ENCODE data around the gene EEFSEC. TPM values are rescaled to one million over a fixed set of nuclear protein-coding genes. Genes with fewer than 3 reads are reported as not detected.
A peak's percentile ranks its signal among the peaks of the same experiment; 100 is the strongest.

Gene EEFSEC
- total and polyA plus RNA-seq, 2 experiments from 2014 or later: 10.1 to 16.2 TPM

DNA sequence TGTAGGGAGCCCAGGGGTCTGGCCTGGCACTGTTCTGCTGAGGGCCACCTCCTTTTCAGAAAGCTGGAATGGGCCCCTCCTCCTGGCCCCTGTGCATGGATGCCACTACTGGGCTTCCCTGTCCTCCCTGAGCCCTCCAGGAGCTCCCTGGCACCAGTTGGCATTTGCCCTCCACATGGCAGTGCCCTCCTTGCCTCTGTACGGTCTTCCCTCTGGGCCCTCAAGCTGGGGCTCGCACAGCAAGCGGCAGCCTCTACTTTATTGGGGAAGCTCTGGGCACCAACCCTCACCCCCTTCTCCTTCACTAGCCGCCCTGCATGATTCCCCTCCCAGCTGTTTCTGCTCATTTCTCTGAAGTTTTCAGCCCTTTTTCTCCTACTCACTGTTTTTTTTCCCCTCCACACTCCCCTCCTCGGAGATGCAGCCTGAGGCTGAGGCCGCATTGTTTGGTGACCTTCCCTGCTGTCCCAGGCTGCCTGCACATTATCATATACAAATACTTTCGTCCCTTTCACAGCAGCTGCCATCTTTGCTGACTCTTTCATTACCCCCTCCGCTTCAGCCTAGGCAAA, 127.3 kb downstream of the EEFSEC start (continued):
- TF ChIP-seq, protein P1, sequence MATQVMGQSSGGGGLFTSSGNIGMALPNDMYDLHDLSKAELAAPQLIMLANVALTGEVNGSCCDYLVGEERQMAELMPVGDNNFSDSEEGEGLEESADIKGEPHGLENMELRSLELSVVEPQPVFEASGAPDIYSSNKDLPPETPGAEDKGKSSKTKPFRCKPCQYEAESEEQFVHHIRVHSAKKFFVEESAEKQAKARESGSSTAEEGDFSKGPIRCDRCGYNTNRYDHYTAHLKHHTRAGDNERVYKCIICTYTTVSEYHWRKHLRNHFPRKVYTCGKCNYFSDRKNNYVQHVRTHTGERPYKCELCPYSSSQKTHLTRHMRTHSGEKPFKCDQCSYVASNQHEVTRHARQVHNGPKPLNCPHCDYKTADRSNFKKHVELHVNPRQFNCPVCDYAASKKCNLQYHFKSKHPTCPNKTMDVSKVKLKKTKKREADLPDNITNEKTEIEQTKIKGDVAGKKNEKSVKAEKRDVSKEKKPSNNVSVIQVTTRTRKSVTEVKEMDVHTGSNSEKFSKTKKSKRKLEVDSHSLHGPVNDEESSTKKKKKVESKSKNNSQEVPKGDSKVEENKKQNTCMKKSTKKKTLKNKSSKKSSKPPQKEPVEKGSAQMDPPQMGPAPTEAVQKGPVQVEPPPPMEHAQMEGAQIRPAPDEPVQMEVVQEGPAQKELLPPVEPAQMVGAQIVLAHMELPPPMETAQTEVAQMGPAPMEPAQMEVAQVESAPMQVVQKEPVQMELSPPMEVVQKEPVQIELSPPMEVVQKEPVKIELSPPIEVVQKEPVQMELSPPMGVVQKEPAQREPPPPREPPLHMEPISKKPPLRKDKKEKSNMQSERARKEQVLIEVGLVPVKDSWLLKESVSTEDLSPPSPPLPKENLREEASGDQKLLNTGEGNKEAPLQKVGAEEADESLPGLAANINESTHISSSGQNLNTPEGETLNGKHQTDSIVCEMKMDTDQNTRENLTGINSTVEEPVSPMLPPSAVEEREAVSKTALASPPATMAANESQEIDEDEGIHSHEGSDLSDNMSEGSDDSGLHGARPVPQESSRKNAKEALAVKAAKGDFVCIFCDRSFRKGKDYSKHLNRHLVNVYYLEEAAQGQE (IDR thresholded peaks at IDR 0.05; ENCODE audit: unreplicated experiment): no peak
- no peak for TF ChIP-seq POLR2AphosphoS5 (IDR thresholded peaks at IDR 0.05; ENCODE audit: low read depth)
- TF ChIP-seq, protein P2, sequence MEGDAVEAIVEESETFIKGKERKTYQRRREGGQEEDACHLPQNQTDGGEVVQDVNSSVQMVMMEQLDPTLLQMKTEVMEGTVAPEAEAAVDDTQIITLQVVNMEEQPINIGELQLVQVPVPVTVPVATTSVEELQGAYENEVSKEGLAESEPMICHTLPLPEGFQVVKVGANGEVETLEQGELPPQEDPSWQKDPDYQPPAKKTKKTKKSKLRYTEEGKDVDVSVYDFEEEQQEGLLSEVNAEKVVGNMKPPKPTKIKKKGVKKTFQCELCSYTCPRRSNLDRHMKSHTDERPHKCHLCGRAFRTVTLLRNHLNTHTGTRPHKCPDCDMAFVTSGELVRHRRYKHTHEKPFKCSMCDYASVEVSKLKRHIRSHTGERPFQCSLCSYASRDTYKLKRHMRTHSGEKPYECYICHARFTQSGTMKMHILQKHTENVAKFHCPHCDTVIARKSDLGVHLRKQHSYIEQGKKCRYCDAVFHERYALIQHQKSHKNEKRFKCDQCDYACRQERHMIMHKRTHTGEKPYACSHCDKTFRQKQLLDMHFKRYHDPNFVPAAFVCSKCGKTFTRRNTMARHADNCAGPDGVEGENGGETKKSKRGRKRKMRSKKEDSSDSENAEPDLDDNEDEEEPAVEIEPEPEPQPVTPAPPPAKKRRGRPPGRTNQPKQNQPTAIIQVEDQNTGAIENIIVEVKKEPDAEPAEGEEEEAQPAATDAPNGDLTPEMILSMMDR (conservative IDR thresholded peaks at IDR 0.05; ENCODE audit: low read depth in 2 of 2): no peak

DNA sequence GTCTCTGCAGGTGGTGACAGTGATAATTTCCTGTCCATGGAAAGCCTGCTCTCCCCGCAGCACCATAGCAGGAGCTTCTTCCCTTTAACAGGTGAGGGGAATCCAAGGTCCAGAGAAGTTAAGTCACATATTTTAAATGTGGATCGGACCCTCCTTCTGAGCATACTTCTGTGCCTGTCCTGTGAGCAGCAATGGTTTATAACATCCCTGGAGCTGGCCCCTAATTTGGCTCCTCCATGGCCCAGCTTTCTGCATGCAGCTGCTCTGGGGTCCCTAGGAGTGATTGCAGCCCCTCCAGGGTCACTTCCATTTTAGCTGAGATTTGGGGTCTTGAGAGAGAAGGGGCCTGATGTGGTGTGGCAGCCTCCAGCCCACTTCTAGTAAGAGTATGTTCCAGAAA, 127.8 kb downstream of the EEFSEC start:
- H3K27me3 Mint-ChIP-seq (ENCODE audit: insufficient read depth, low read depth, poor library complexity): peaks cover 45% of the 10 kb centered on the region
- H3K4me1 Mint-ChIP-seq: peaks cover 82% of the 10 kb centered on the region
- peak overlapping the region; percentile 58 for H3K4me2 ChIP-seq

More for the DNA sequence above, 127.8 kb downstream of the EEFSEC start:
- H3K4me1 ChIP-seq (ENCODE audit: insufficient read depth): peaks cover 50% of the 10 kb centered on the region
- no peaks in the 10 kb centered on the region for H3K79me2 ChIP-seq (replicated peaks; ENCODE audit: insufficient read depth)
- ATAC-seq: no peak
- no peak overlapping the region for H3K4me3 ChIP-seq
- no peaks in the 10 kb centered on the region for H3K9me2 ChIP-seq (ENCODE audit: insufficient read depth)
- no peaks in the 10 kb centered on the region for H4K20me1 ChIP-seq (replicated peaks; ENCODE audit: insufficient read depth)
- H2AFZ ChIP-seq: no peak overlapping the region
- H3K36me3 ChIP-seq (ENCODE audit: insufficient read depth): no peaks in the 10 kb centered on the region
- no peaks in the 10 kb centered on the region; the same call in 2 of the 3 replicates for H3K36me3 Mint-ChIP-seq (ENCODE audit: low read depth)
- peak overlapping the region; percentile 83; the same call in 1 of the 2 replicates for H3K27ac ChIP-seq (ENCODE audit: low read depth)
- DNase-seq (ENCODE audit: low spot score): no peak
- H3K27me3 ChIP-seq (ENCODE audit: insufficient read depth): no peaks in the 10 kb centered on the region; the same call in 1 of the 2 replicates
- H3F3A ChIP-seq (replicated peaks; ENCODE audit: low read depth): no peaks in the 10 kb centered on the region; the same call in 1 of the 2 replicates
- peak overlapping the region; percentile 45 for H3K4me3 Mint-ChIP-seq
- TF ChIP-seq EZH2 (IDR thresholded peaks at IDR 0.05; ENCODE audit: low read depth, unreplicated experiment) (no peak), JUNB (IDR thresholded peaks at IDR 0.05; ENCODE audit: unreplicated experiment) (no peak), POLR2AphosphoS5 (IDR thresholded peaks at IDR 0.05; ENCODE audit: low read depth) (no peak), CREB1 (CRISPR knock-in tag; IDR thresholded peaks at IDR 0.05; ENCODE audit: low read depth) (no peak), EZH2phosphoT487 (IDR thresholded peaks at IDR 0.05; ENCODE audit: unreplicated experiment) (no peak), ZNF114 (CRISPR knock-in tag; IDR thresholded peaks at IDR 0.05) (no peak), ZNF331 (CRISPR knock-in tag; IDR thresholded peaks at IDR 0.05; ENCODE audit: low read depth) (no peak), STAT1 (IDR thresholded peaks at IDR 0.05; ENCODE audit: unreplicated experiment) (no peak)
- TF ChIP-seq, protein P2 (conservative IDR thresholded peaks at IDR 0.05; ENCODE audit: low read depth in 2 of 2): no peak
- TF ChIP-seq, protein P1 (IDR thresholded peaks at IDR 0.05; ENCODE audit: unreplicated experiment): no peak
- H3K27ac Mint-ChIP-seq: peak overlapping the region; percentile 76; the same call in 1 of the 2 replicates
- H3K9me3 Mint-ChIP-seq: no peaks in the 10 kb centered on the region; the same call in 2 of the 3 replicates
